Mesothelial cell of epicardium (in vitro differentiated cells): ENCODE results near the gene EYS. TPM values are rescaled to one million over a fixed set of nuclear protein-coding genes. Genes with fewer than 3 reads are reported as not detected.

Experiments
- DNase-seq, 2 experiments: peaks; one replicate each; pipeline ENCODE4 v3.0.0; 2021; ENCODE audit warnings: low spot score in 2 of 2; ENCODE audit not compliant: unreplicated experiment in 2 of 2
- H3K27ac Mint-ChIP-seq: 2 replicates; pipeline ENCODE4 v1.8.0; 2021; ENCODE audit warnings: mixed read lengths
- H3K27me3 Mint-ChIP-seq: 2 replicates; pipeline ENCODE4 v1.8.0; 2021; ENCODE audit warnings: low read depth, mixed read lengths
- H3K36me3 Mint-ChIP-seq: 2 replicates; pipeline ENCODE4 v1.8.0; 2021; ENCODE audit warnings: mixed read lengths
- H3K4me1 Mint-ChIP-seq: 2 replicates; pipeline ENCODE4 v1.8.0; 2021; ENCODE audit warnings: mixed read lengths
- H3K4me3 Mint-ChIP-seq: 2 replicates; pipeline ENCODE4 v1.8.0; 2021; ENCODE audit warnings: mild to moderate bottlenecking, moderate library complexity, mixed read lengths
- H3K9me3 Mint-ChIP-seq: 2 replicates; pipeline ENCODE4 v1.8.0; 2021; ENCODE audit warnings: mixed read lengths
- total RNA-seq: library from RNA; stranded (reverse); gene quantifications from 3 replicates; pipeline ENCODE4 v1.2.1, GENCODE V29; 2021
- TF ChIP-seq, protein P1 (sequence below): fragments of 200-600 bp; sonication (generic); IDR thresholded peaks from one replicate; pipeline ENCODE4 v1.5.0; 2021; ENCODE audit warnings: antibody characterized with exemption; ENCODE audit not compliant: unreplicated experiment

Gene EYS
- total RNA-seq = 0.52 to 0.69 TPM (median 0.60 TPM) in 3 replicates

GRCh38 chr6:65707126-65707826 lies at the start of gene EYS:
Gene EYS (minus strand): TSS chr6:65707226. CDS start chr6:65495410, 211,816 bp downstream.
- H3K9me3 Mint-ChIP-seq = peaks cover 3% of the 10 kb centered on the region
- no peak for DNase-seq
- H3K27ac Mint-ChIP-seq = no peak within 1 kb of the TSS
- H3K36me3 Mint-ChIP-seq = no peaks in the 10 kb centered on the region
- H3K4me3 Mint-ChIP-seq = no peak within 1 kb of the TSS
- peaks cover 10% of the 10 kb centered on the region for H3K4me1 Mint-ChIP-seq
- TF ChIP-seq, protein P1, sequence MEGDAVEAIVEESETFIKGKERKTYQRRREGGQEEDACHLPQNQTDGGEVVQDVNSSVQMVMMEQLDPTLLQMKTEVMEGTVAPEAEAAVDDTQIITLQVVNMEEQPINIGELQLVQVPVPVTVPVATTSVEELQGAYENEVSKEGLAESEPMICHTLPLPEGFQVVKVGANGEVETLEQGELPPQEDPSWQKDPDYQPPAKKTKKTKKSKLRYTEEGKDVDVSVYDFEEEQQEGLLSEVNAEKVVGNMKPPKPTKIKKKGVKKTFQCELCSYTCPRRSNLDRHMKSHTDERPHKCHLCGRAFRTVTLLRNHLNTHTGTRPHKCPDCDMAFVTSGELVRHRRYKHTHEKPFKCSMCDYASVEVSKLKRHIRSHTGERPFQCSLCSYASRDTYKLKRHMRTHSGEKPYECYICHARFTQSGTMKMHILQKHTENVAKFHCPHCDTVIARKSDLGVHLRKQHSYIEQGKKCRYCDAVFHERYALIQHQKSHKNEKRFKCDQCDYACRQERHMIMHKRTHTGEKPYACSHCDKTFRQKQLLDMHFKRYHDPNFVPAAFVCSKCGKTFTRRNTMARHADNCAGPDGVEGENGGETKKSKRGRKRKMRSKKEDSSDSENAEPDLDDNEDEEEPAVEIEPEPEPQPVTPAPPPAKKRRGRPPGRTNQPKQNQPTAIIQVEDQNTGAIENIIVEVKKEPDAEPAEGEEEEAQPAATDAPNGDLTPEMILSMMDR = no peak
- no peaks in the 10 kb centered on the region for H3K27me3 Mint-ChIP-seq

GRCh38 chr6:65746302-65746701 lies 39.3 kb upstream of the EYS start:
- Mint-ChIP-seq H3K4me3 (no peak overlapping the region), H3K27ac (no peak overlapping the region), H3K36me3 (no peaks in the 10 kb centered on the region), H3K9me3 (peaks cover 10% of the 10 kb centered on the region), H3K4me1 (no peaks in the 10 kb centered on the region), H3K27me3 (no peaks in the 10 kb centered on the region)
- TF ChIP-seq, protein P1 = no peak
- DNase-seq = no peak

GRCh38 chr6:65745614-65746013 lies 38.6 kb upstream of the EYS start:
- Mint-ChIP-seq H3K9me3 (peaks cover 10% of the 10 kb centered on the region), H3K27me3 (no peaks in the 10 kb centered on the region), H3K27ac (no peak overlapping the region), H3K36me3 (no peaks in the 10 kb centered on the region), H3K4me3 (no peak overlapping the region), H3K4me1 (no peaks in the 10 kb centered on the region)
- TF ChIP-seq, protein P1 = no peak
- DNase-seq = no peak

DNA sequence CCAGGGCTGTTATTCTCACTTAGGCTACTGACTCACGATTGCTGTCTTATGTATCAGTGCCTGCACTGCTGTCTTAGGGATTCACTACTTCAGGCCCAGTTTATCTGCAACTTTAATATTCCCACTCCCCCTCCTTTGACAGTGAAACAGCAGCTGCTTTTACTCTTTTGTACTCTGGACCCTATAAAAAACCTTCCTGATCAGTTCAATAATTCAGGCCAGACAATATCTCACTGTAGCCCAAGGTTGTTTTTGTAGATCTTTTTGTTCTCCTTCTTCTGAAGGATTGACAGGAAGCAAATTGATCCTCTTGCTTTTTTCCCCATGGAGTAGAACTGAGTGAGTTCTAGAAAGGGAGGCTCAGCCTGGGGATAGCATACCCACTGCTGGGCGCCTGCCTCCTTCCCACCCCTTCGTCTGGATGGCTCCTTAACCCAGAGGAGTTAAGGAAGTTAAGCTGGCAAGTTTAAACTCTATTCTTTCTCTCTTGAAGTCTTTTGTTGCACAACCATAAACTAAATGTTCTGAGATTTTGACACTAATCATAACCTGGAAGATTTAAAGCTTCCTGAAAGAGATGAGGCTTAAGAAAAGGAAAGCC lies 22.0 kb upstream of the EYS start:
- H3K4me1 Mint-ChIP-seq = peaks cover 16% of the 10 kb centered on the region
- H3K27ac Mint-ChIP-seq = peak overlapping the region; percentile 54
- no peak for DNase-seq
- H3K9me3 Mint-ChIP-seq = peaks cover 4% of the 10 kb centered on the region
- no peak overlapping the region for H3K4me3 Mint-ChIP-seq
- TF ChIP-seq, protein P1 = no peak
- H3K27me3 Mint-ChIP-seq = no peaks in the 10 kb centered on the region
- no peaks in the 10 kb centered on the region for H3K36me3 Mint-ChIP-seq

- TF ChIP-seq, protein P1 = no peak
- Mint-ChIP-seq H3K9me3 (peaks cover 16% of the 10 kb centered on the region), H3K4me3 (no peak overlapping the region), H3K36me3 (no peaks in the 10 kb centered on the region), H3K4me1 (peaks cover 5% of the 10 kb centered on the region), H3K27ac (no peak overlapping the region), H3K27me3 (no peaks in the 10 kb centered on the region)
- no peak for DNase-seq
Measured at GRCh38 chr6:65719101-65719500, 12.1 kb upstream of the EYS start.
